ENCODE data around the gene TLE2. TPM values are rescaled to one million over a fixed set of nuclear protein-coding genes. Genes with fewer than 3 reads are reported as not detected.
A peak's percentile ranks its signal among the peaks of the same experiment; 100 is the strongest.
"Not testable (repeated sequence)": the region's sequence is repeated elsewhere in the genome, so short reads cannot be mapped to it uniquely, and the experiment has no call there.

TLE2 gene
- total RNA-seq, 1 donor: 4.4 TPM

DNA sequence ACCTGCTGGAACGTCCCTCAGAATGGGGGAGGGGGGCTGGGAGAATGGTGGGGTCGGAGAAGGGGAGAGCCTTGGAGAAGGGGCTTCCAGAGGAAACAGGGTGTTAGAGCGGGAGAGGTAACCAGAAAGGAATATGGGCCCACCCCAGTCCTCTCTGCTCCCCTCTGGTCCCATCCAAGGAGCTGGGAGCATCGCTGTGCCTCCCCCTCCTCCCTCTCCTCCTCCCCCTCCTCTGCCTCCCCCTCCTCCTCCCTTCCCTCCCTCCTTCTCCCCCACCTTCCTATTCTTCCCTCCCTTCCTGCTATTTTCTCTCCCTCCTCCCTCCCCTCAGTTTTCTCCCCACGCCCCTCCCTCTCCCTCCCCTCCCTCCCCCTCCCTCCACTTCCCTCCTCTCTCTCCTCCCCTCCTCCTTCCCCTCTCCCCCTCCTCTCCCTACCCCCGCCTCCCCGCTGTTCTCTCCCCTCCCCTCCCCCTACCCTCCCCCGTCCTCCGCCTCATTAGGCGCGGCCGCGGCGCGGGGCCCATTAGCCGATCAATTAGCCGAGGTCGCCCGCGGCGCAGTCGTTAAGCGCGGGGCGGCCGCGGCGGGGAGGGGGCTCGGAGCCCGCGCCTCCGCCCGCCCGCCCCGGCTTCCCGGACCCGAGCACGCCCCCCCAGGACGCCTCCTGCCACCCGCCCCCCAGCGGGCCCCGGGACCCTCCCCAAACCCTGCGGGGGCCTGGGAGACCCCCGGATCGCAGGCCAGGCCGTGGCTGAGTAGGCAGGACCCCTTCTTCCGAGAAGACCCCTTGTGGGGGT lies 17.8 kb upstream of the TLE2 start:
- H3K9me3 ChIP-seq (ENCODE audit: low read depth, low read length): no peaks in the 10 kb centered on the region
- peaks cover 11% of the 10 kb centered on the region for H3K4me1 ChIP-seq (ENCODE audit: insufficient read depth, low read length)
- peaks cover 6% of the 10 kb centered on the region for H3K27me3 ChIP-seq (ENCODE audit: insufficient read depth, low read length)
- peak overlapping the region; percentile 15 for H3K4me3 ChIP-seq (ENCODE audit: low read length)

GRCh38 chr19:3045885-3046697 lies 17.0 kb upstream of the TLE2 start:
- H3K4me1 ChIP-seq (ENCODE audit: insufficient read depth, low read length): peaks cover 11% of the 10 kb centered on the region
- H3K4me3 ChIP-seq (ENCODE audit: low read length): no peak overlapping the region
- H3K9me3 ChIP-seq (ENCODE audit: low read depth, low read length): no peaks in the 10 kb centered on the region
- peaks cover 6% of the 10 kb centered on the region for H3K27me3 ChIP-seq (ENCODE audit: insufficient read depth, low read length)

- H3K9me3 ChIP-seq (ENCODE audit: low read depth, low read length): no peaks in the 10 kb centered on the region
- H3K27me3 ChIP-seq (ENCODE audit: insufficient read depth, low read length): peaks cover 6% of the 10 kb centered on the region
- H3K4me1 ChIP-seq (ENCODE audit: insufficient read depth, low read length): peaks cover 11% of the 10 kb centered on the region
- H3K4me3 ChIP-seq (ENCODE audit: low read length): no peak overlapping the region
Observed at GRCh38 chr19:3045191-3045590, 16.1 kb upstream of the TLE2 start.

DNA sequence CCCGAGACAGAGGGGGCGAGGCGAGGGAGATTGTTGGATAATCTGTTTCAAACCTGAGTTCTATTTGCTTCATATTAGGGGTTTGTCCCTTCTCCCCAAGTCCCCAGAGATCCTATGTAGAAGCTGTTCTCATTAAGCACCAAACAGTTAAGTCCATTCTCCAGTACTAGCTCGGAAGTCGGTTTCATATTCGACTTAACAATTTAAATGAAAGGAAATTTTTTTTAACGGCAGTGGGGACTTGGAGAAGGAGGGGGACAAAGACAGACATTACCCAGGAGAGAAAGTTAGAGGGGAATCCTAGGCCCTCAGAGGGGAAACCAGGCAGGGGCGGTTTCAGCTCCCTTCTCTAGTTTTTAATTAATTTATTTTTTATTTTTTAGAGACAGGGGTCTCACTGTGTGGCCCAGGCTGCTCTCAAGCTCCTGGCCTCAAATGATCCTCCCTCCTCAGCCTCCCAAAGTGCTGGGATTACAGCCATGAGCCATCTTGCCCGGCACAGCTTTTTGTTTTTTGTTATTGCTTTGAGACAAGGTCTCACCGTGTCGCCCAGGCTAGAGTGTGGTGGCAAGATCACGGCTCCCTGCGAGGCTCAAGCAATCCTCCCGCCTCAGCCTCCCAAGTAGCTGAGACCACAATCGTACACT lies 13.7 kb upstream of the TLE2 start:
- Histone ChIP-seq H3K9me3 (ENCODE audit: low read depth, low read length) (no peaks in the 10 kb centered on the region), H3K4me3 (ENCODE audit: low read length) (no peak overlapping the region), H3K27me3 (ENCODE audit: insufficient read depth, low read length) (peaks cover 3% of the 10 kb centered on the region), H3K4me1 (ENCODE audit: insufficient read depth, low read length) (peaks cover 5% of the 10 kb centered on the region)

DNA sequence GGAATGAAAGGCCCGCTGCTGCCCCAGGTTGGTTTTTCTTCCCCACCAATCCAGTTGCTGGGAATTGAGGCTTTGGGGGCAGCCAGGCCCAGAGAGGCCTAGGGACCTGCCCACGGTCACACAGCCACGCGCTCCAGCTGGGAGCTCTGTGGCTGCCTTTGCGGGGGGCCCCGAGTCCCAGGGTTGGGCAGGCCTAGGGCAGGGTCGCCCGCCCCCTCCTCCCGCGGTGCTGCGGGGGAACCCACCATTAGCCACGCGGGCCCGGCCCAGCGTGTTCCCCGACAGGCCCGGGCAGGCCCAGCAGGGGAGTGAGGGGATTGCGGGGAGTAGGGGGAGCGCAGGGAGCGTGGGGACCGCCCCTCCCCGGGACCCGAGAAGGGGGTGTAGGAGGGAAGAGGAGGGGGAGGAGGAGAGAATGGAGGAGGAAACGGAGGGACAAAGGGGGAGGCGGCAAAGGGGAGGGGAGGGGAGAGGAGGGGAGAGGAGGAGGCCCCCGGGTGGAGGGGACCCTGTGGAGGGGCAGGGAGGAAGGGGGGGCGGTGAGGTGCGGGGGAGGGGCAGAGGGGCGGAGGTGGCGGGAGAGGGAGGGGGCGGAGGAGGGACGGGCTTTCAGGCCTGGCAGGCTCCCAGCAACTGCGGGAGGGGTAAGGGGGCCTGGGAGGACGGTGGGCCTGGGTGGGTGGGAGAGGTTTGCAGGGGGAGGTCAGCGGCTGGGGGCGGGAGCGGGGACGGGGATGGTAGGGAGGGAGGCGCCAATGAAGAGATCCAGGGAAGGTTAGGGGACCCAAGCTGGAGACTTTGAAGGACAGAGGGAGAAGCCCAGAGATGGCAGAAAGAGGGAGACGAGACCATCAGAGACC lies 12.9 kb upstream of the TLE2 start:
- Histone ChIP-seq H3K4me1 (ENCODE audit: insufficient read depth, low read length) (no peaks in the 10 kb centered on the region), H3K9me3 (ENCODE audit: low read depth, low read length) (no peaks in the 10 kb centered on the region), H3K4me3 (ENCODE audit: low read length) (no peak overlapping the region), H3K27me3 (ENCODE audit: insufficient read depth, low read length) (peaks cover 3% of the 10 kb centered on the region)

GRCh38 chr19:3041327-3041726 lies 12.2 kb upstream of the TLE2 start:
- H3K4me1 ChIP-seq (ENCODE audit: insufficient read depth, low read length): peaks cover 4% of the 10 kb centered on the region
- no peak overlapping the region for H3K4me3 ChIP-seq (ENCODE audit: low read length)
- no peaks in the 10 kb centered on the region for H3K9me3 ChIP-seq (ENCODE audit: low read depth, low read length)
- H3K27me3 ChIP-seq (ENCODE audit: insufficient read depth, low read length): peaks cover 3% of the 10 kb centered on the region

DNA sequence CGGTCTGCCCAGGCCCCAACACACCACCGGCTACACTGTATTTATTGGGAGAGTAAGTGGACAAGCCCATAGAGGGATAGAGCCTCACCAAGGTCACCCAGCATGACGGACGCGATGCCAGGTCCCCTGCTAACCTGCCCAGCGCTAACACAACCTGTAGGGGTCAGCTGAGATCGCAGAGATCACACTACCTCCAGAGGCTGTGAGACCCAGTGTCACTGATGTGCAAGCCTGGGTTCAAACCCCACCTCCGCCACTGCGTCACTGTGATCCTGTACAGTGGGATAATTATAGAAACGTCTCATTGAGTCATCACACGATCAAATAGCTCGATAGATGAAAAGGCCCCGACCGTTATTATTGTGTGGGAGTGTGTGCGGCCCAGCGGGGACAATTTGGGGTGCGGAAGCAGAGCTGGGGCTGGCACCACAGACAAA lies 10.6 kb upstream of the TLE2 start:
- Histone ChIP-seq H3K27me3 (ENCODE audit: insufficient read depth, low read length) (peaks cover 3% of the 10 kb centered on the region), H3K9me3 (ENCODE audit: low read depth, low read length) (no peaks in the 10 kb centered on the region), H3K4me3 (ENCODE audit: low read length) (no peak overlapping the region), H3K4me1 (ENCODE audit: insufficient read depth, low read length) (peaks cover 12% of the 10 kb centered on the region)

DNA sequence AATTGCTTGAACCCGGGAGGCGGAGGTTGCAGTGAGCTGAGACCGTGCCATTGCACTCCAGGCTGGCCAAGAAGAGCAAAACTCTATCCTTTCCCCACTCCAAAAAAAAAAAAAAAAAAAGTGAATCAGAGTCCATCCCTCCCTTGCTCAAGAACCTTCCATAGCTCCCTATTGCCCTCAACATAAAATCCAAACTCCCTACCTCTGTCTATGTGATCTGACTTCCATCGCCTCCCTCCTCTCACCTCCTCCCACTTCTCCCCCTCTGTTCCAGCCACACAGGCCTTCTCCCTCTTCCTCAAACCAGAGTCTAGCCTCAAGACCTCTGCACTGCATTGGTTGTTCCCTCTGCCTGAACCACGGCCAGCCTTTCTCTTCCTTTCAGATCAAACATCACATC lies 10.0 kb upstream of the TLE2 start:
- no peaks in the 10 kb centered on the region for H3K9me3 ChIP-seq (ENCODE audit: low read depth, low read length)
- peaks cover 14% of the 10 kb centered on the region for H3K4me1 ChIP-seq (ENCODE audit: insufficient read depth, low read length)
- no peak overlapping the region for H3K4me3 ChIP-seq (ENCODE audit: low read length)
- peaks cover 3% of the 10 kb centered on the region for H3K27me3 ChIP-seq (ENCODE audit: insufficient read depth, low read length)

GRCh38 chr19:3038214-3038613 lies 9.1 kb upstream of the TLE2 start:
- H3K27me3 ChIP-seq (ENCODE audit: insufficient read depth, low read length): peaks cover 3% of the 10 kb centered on the region

DNA sequence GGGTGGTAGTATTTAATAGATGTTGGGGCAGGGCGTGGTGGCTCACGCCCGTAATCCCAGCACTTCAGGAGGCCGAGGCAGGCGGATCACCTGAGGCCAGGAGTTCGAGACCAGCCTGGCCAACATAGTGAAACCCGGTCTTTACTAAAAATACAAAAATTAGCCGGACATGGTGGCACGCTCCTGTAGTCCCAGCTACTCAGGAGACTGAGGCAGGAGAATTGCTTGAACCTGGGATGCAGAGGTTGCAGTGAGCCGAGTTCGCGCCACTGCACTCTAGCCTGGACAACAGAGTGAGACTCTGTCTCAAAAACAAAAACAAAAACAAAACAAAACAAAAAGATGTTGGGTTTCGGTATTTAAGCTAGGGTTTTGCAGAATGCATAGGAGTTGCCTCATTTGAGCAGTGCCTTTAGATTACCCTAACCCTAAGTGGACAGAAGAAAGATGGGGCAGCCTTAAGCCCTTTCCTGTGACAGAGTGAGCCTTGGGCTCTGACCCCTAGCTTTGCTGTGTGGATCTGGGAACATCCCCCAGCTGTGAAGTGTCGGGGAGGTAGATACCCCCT lies 8.0 kb upstream of the TLE2 start:
- H3K27me3 ChIP-seq (ENCODE audit: insufficient read depth, low read length); H3K9me3 ChIP-seq (ENCODE audit: low read depth, low read length); H3K4me3 ChIP-seq (ENCODE audit: low read length): not testable (repeated sequence)
- peaks cover 14% of the 10 kb centered on the region for H3K4me1 ChIP-seq (ENCODE audit: insufficient read depth, low read length)

More at GRCh38 chr19:3038214-3038613, 9.1 kb upstream of the TLE2 start:
- no peak overlapping the region for H3K4me3 ChIP-seq (ENCODE audit: low read length)
- H3K4me1 ChIP-seq (ENCODE audit: insufficient read depth, low read length): peaks cover 14% of the 10 kb centered on the region
- H3K9me3 ChIP-seq (ENCODE audit: low read depth, low read length): no peaks in the 10 kb centered on the region

GRCh38 chr19:3036119-3036976 lies 7.3 kb upstream of the TLE2 start:
- peaks cover 14% of the 10 kb centered on the region for H3K4me1 ChIP-seq (ENCODE audit: insufficient read depth, low read length)
- no peaks in the 10 kb centered on the region for H3K27me3 ChIP-seq (ENCODE audit: insufficient read depth, low read length)
- peak overlapping the region; percentile 49 for H3K4me3 ChIP-seq (ENCODE audit: low read length)
- no peaks in the 10 kb centered on the region for H3K9me3 ChIP-seq (ENCODE audit: low read depth, low read length)

DNA sequence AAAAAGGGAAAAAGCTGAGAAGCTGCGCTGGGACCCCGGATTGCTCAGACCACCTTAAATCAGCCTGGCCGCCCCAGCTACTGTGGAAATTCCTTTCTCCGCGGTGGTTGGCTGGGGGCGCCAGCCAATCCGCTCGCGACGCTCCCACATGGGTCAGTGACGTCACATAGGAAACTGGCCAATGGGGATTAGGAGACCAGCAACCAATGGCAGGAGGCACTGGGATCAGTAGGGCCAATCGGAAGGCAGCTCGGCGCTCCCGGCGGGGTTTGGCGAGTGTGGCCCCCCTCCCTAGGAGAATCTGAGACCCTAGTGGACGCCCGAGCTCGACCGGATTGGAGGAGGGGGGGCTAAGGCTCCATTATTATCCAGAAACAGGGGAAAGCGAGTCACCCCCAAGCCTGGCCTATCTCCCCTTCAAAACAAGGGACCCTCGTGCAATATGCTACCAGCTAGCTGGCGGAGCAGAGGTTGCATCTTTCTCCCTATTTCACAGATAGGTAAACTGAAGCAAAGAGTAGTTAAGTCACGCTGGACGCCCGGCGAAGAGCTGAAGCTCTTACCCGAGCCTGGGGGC lies 6.5 kb upstream of the TLE2 start:
- H3K9me3 ChIP-seq (ENCODE audit: low read depth, low read length): no peaks in the 10 kb centered on the region
- peaks cover 3% of the 10 kb centered on the region for H3K27me3 ChIP-seq (ENCODE audit: insufficient read depth, low read length)
- H3K4me1 ChIP-seq (ENCODE audit: insufficient read depth, low read length): peaks cover 14% of the 10 kb centered on the region
- H3K4me3 ChIP-seq (ENCODE audit: low read length): peak overlapping the region; percentile 49

Measured in mononuclear cell (primary cell).